Esophagus muscularis mucosa (tissue), 3 donors: Measurements from ENCODE around the gene STAT2.

Experiments used
- POLR2A ChIP-seq: fragments of 450-650 bp; IDR thresholded peaks from one replicate; pipeline ENCODE4 v1.6.1; 2017; ENCODE audit warnings: antibody characterized with exemption, moderate library complexity, mild to moderate bottlenecking, low read depth
- TF ChIP-seq, protein P1 (sequence below), 3 experiments: fragments of 200-600 bp in 2 of 3; fragments of 450-650 bp in 1 of 3; sonication (generic) in 2 of 3; IDR thresholded peaks; one replicate each; pipeline ENCODE4 v1.5.1; 2017 to 2019; ENCODE audit warnings: antibody characterized with exemption in 3 of 3, mild to moderate bottlenecking in 2 of 3, moderate library complexity in 1 of 3

- TF ChIP-seq POLR2A = no peak
- TF ChIP-seq, protein P1, sequence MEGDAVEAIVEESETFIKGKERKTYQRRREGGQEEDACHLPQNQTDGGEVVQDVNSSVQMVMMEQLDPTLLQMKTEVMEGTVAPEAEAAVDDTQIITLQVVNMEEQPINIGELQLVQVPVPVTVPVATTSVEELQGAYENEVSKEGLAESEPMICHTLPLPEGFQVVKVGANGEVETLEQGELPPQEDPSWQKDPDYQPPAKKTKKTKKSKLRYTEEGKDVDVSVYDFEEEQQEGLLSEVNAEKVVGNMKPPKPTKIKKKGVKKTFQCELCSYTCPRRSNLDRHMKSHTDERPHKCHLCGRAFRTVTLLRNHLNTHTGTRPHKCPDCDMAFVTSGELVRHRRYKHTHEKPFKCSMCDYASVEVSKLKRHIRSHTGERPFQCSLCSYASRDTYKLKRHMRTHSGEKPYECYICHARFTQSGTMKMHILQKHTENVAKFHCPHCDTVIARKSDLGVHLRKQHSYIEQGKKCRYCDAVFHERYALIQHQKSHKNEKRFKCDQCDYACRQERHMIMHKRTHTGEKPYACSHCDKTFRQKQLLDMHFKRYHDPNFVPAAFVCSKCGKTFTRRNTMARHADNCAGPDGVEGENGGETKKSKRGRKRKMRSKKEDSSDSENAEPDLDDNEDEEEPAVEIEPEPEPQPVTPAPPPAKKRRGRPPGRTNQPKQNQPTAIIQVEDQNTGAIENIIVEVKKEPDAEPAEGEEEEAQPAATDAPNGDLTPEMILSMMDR (IDR thresholded peaks at IDR 0.05) = no peak
Measured at GRCh38 chr12:56385873-56386272, 26.0 kb upstream of the STAT2 start.
